GM10847 (cell line): Measurements from ENCODE around the gene SYNDIG1L.
A peak's percentile ranks its signal among the peaks of the same experiment; 100 is the strongest.

ENCODE experiments used
- POLR2A ChIP-seq: IDR thresholded peaks from 2 replicates; pipeline ENCODE4 v1.6.1; 2011; ENCODE audit not compliant: insufficient read length; ENCODE audit errors: extremely low read depth

The SYNDIG1L gene

DNA sequence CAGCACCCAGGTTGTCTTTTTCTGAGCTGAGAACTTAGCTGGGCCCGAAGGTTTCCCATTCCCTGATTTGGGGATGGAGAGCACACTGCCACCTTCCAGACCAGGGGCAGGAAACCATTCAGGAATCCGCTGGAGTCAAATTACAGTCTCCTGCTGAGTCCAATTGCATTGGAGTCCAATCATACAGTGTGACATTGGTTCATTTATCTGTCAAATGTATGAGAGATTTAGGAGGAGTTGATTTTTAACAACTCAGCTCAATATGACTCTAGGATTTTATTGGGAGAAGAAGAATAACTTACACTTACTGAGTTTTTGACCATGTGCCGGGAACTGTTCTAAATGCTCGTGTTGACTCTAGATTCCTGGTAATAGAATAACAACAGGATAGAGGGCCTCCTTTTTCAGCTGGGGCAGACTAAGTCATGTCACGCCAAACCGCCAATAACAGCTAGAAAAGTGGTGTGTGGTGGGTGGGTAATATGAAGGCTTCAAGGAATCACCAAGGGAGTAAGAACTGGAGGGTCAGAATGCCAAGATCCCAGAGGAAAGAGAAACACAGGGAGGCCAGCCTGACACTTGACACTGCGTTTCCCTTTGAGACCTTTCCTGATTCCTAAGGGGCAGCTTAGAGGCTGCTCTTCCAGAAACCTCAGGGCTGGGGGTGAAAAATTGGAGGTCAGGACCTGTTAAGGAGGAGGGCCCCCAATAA is 11.5 kb downstream of the SYNDIG1L start:
- TF ChIP-seq POLR2A: no peak

GRCh38 chr14:74413627-74414026 is 12.4 kb downstream of the SYNDIG1L start:
- no peak for TF ChIP-seq POLR2A

DNA sequence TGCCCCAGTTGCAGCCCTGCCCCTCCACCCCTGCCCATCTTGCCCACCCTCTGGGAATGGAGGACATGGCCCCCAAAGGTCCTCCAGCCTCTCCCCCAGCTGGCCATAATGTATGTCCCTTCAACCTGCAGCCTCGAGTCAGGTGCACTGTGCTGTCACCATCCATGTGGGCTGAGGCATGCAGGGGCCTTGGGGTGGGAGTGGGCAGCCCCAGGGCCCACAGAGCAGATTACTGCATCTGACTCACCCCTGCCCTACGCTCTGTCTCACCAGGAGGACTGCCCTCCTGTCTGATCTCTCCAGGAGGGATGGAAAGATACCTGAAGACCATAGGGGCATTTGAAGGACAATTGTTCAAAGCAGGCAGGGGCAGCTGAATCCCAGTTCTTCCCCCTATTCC is 13.3 kb downstream of the SYNDIG1L start:
- TF ChIP-seq POLR2A: no peak

- TF ChIP-seq POLR2A: no peak
These were observed 14.3 kb downstream of the SYNDIG1L start for GRCh38 chr14:74411671-74412070.

GRCh38 chr14:74409441-74409840 is 16.6 kb downstream of the SYNDIG1L start:
- TF ChIP-seq POLR2A: no peak

DNA sequence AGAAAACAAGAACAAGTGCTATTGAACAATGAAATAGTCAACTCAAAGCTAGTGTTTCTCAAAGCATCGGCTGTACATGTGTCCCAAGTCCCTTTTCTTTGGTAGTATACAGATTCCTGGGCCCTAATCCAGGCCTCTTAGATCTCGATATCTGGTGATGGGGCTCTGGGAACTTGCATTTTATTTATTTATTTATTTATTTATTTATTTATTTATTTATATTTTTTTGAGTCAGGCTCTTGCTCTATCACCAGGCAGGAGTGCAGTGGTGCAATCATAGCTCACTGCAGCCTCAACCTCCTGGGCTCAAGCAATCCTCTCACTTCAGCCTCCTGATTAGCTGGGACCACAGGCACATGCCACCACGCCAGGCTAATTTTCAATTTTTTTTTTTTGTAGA is 17.1 kb downstream of the SYNDIG1L start:
- no peak for TF ChIP-seq POLR2A

GRCh38 chr14:74407801-74408154 is 18.2 kb downstream of the SYNDIG1L start:
- no peak for TF ChIP-seq POLR2A

- no peak for TF ChIP-seq POLR2A
These were observed 18.8 kb downstream of the SYNDIG1L start for GRCh38 chr14:74407021-74407800.

GRCh38 chr14:74405663-74406062 is 20.3 kb downstream of the SYNDIG1L start:
- no peak for TF ChIP-seq POLR2A

DNA sequence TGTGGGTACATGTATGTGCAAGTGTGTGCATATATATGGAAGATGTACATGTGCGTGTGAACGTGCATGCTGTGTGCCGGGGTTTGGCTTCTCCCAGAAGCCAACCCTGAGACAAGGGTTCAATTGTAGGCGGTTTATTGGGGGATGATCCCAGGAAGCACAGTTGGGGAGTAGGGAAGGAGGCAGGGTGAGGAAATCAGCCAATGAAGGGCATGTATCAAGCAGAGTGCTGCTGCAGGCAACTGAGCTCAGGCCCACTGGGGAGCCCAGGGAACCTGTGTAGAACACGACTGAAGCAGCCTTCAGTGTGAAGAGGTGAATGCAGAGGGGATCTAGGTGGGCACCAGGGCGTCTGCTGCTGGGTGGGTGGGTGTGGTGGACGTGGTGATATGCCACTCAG is 21.6 kb downstream of the SYNDIG1L start:
- no peak for TF ChIP-seq POLR2A

DNA sequence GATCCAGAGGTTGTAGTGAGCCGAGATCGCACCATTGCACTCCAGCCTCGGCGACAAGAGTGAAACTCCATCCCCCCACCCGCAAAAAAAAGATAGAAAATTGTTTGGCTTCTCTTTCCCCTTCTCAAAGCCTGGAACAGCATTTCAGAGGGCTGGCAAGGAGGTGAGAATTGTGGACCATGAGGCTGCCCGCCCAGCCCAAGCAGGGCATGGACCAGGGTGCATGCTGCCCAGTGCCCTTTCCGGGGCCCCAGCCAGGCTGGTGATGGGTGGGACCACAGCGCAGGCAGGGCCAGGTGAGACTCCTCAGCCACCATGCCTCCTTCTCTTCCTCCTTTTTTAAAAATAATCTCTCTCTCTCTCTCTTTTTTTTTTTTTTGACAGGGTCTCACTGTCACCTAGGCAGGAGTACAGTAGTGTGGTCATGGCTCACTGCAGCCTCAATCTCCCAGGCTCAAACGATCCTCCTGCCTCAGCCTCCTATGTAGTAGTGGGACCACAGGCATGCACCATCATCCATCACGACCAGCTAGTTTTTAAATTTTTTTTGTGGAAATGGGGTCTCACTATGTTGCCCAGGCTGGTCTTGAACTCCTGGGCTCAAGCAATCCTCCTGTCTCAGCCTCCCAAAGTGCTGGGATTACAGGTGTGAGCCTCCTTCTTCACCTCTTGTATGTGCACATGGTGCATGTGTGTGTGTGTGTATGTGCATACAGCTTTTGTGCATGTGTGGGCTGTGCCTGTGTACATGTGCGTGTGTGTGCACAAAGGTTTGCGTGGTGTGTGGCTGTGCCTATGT is 22.2 kb downstream of the SYNDIG1L start:
- no peak for TF ChIP-seq POLR2A

GRCh38 chr14:74402401-74403251 is 23.4 kb downstream of the SYNDIG1L start:
- TF ChIP-seq POLR2A: no peak

DNA sequence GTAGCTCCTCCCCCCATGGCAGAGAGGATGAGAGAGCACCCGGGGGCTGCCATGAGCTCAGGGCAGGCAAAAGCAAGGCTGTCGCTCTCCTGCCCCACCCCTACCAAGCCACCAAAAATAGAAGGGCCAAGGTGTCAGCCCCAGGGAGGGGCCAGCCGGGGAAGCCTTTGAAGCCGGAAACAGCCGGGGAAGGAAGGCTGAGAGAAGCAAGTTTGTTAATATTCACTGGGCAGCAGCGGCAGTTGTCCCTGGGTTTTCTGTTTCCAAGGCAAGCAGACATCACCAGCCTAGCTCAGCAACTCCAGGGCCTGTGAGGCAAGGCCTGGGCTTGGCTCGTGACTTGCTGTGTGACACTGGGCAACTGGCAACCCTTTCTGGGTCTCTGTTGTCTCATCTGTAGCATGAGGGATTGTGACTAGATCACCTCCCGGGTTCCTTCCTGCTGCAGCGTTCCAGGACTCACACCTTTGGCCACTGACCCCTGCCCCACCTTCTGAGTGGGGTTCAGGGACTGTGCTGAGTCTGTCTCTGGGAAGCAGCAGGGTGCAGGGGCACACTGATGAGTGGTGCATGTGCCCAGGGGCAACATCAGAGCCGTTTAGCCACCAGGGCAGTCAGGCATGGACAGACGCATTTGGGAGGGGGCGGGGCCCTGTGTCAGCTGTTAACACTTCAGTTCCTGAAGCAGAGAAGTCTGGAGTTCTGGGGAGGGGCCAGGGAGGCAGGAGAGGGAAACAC is 24.3 kb downstream of the SYNDIG1L start:
- TF ChIP-seq POLR2A: peak; percentile 22

GRCh38 chr14:74400919-74401503 is 25.0 kb downstream of the SYNDIG1L start:
- TF ChIP-seq POLR2A: no peak

GRCh38 chr14:74400031-74400685 is 25.9 kb downstream of the SYNDIG1L start:
- no peak for TF ChIP-seq POLR2A
